Liver (tissue), 2 donors: ENCODE results near the gene BTG4.

Experiments used
- TF ChIP-seq, protein P1 (sequence below): IDR thresholded peaks from 2 replicates; pipeline ENCODE4 v1.6.1; 2016; ENCODE audit warnings: antibody characterized with exemption
- TF ChIP-seq, protein P2 (sequence below): fragments of 150-350 bp; IDR thresholded peaks from 2 replicates; pipeline ENCODE4 v1.5.1; 2017; ENCODE audit warnings: improper control_type of control experiment, low read depth, low read length; ENCODE audit not compliant: missing input control
- donor health status: healthy.

DNA sequence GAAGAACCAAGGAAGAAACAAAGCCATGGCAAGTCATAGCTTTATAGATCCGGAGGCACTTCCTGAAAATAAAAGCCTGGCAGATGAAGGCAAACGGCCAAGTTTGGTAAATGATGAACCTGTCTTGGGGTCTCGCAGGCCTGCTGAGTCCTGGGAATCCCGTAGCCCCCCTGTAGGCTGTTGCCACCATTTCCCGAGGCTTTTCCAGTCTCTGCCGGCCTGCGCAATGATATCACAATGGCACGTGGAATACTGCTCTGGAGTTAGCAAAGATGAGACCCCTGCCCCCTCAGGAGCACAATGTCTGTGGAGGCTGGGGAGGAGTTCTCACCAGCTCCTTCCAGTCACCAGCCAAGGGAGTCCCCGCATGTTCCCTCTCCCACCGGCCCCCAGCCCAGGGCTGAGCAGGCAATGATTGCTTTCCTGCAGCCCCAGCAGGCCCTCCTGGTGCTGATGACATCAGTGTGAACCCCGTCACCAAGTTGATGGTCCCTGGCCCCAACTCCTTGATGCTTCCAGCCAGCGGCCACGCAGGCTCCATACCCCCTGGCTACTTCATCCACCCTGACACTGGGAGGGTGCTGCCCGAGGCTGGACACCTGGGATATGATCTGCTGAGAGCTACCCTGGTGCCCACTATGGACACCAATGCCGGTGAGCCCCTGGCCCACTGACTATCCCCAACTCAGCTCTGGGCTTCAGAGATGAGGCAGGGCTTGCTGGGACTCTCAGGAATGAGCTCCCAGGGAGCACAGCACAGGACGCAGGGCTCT lies 55.9 kb downstream of the BTG4 start:
- TF ChIP-seq, protein P1, sequence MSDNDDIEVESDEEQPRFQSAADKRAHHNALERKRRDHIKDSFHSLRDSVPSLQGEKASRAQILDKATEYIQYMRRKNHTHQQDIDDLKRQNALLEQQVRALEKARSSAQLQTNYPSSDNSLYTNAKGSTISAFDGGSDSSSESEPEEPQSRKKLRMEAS = no peak
- TF ChIP-seq, protein P2, sequence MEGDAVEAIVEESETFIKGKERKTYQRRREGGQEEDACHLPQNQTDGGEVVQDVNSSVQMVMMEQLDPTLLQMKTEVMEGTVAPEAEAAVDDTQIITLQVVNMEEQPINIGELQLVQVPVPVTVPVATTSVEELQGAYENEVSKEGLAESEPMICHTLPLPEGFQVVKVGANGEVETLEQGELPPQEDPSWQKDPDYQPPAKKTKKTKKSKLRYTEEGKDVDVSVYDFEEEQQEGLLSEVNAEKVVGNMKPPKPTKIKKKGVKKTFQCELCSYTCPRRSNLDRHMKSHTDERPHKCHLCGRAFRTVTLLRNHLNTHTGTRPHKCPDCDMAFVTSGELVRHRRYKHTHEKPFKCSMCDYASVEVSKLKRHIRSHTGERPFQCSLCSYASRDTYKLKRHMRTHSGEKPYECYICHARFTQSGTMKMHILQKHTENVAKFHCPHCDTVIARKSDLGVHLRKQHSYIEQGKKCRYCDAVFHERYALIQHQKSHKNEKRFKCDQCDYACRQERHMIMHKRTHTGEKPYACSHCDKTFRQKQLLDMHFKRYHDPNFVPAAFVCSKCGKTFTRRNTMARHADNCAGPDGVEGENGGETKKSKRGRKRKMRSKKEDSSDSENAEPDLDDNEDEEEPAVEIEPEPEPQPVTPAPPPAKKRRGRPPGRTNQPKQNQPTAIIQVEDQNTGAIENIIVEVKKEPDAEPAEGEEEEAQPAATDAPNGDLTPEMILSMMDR = no peak
